ENCODE data around the gene SPDYE3.

- TF ChIP-seq POLR2A (IDR thresholded peaks at IDR 0.05; ENCODE audit: extremely low read depth, insufficient read length) (no peak), MYC (IDR thresholded peaks at IDR 0.05; ENCODE audit: low read depth, low read length) (no peak)
- TF ChIP-seq, protein P1, sequence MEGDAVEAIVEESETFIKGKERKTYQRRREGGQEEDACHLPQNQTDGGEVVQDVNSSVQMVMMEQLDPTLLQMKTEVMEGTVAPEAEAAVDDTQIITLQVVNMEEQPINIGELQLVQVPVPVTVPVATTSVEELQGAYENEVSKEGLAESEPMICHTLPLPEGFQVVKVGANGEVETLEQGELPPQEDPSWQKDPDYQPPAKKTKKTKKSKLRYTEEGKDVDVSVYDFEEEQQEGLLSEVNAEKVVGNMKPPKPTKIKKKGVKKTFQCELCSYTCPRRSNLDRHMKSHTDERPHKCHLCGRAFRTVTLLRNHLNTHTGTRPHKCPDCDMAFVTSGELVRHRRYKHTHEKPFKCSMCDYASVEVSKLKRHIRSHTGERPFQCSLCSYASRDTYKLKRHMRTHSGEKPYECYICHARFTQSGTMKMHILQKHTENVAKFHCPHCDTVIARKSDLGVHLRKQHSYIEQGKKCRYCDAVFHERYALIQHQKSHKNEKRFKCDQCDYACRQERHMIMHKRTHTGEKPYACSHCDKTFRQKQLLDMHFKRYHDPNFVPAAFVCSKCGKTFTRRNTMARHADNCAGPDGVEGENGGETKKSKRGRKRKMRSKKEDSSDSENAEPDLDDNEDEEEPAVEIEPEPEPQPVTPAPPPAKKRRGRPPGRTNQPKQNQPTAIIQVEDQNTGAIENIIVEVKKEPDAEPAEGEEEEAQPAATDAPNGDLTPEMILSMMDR (IDR thresholded peaks at IDR 0.05; ENCODE audit: low read depth, low read length), result no peak
- TF ChIP-seq, protein P2, sequence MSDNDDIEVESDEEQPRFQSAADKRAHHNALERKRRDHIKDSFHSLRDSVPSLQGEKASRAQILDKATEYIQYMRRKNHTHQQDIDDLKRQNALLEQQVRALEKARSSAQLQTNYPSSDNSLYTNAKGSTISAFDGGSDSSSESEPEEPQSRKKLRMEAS (IDR thresholded peaks at IDR 0.05; ENCODE audit: low read depth, low read length), result no peak
These were observed 45.6 kb downstream of the SPDYE3 start for GRCh38 chr7:100352984-100353684.

Measured in NB4 (cell line).